K562 (cell line): ENCODE data around the gene KLHL22. TPM values are rescaled to one million over a fixed set of nuclear protein-coding genes. Genes with fewer than 3 reads are reported as not detected.

Experiments used
- FOXJ3 ChIP-seq: sonication (generic); formaldehyde crosslinking; IDR thresholded peaks from 2 replicates; pipeline ENCODE4 v1.4.0; 2020; ENCODE audit warnings: mild to moderate bottlenecking, missing genetic modification reagents
- NUFIP1 ChIP-seq: fragments of 450-650 bp; IDR thresholded peaks from 2 replicates; pipeline ENCODE4 v1.6.1; 2018; ENCODE audit not compliant: partially characterized antibody
- POLR2G ChIP-seq: fragments of 200-400 bp; formaldehyde crosslinking; IDR thresholded peaks from 2 replicates; pipeline ENCODE4 v1.6.1; 2017; ENCODE audit warnings: low read depth, mild to moderate bottlenecking, antibody characterized with exemption, low read length, moderate library complexity
- REST ChIP-seq, 2 experiments: fragments of 450-650 bp; formaldehyde crosslinking in 1 of 2; IDR thresholded peaks; 2 replicates each; pipeline versions ENCODE4 v1.4.0 to v1.6.1; 2014 to 2020; ENCODE audit warnings: mild to moderate bottlenecking in 2 of 2, borderline replicate concordance in 1 of 2, low read depth in 1 of 2
- WHSC1 ChIP-seq: IDR thresholded peaks from one replicate; pipeline ENCODE4 v1.6.1; 2012; ENCODE audit warnings: low read length, control low read depth, inconsistent platforms
- YY1 ChIP-seq, 3 experiments: IDR thresholded peaks; 2 replicates each; pipeline ENCODE4 v1.6.1; 2011; ENCODE audit warnings: low read length in 2 of 3, mild to moderate bottlenecking in 2 of 3, moderate library complexity in 2 of 3, borderline replicate concordance in 1 of 3, control low read depth in 1 of 3, low read depth in 1 of 3; ENCODE audit not compliant: insufficient read depth in 3 of 3, insufficient replicate concordance in 2 of 3, control insufficient read depth in 1 of 3, insufficient read length in 1 of 3; ENCODE audit errors: extremely low read depth in 1 of 3
- ZBTB40 ChIP-seq, 2 experiments: fragments of 450-650 bp in 1 of 2; sonication (generic) in 1 of 2; formaldehyde crosslinking in 1 of 2; IDR thresholded peaks; 2 replicates each; pipeline versions ENCODE4 v1.7.1 to v1.9.0; 2016 to 2022; ENCODE audit warnings: inconsistent platforms in 1 of 2, mild to moderate bottlenecking in 1 of 2, missing genetic modification reagents in 1 of 2
- polyA plus RNA-seq, 8 experiments: library from polyadenylated mRNA; depleted of rRNA in 4 of 8; stranded (reverse) in 5 of 8; unstranded in 3 of 8; fragments of >200 nt; fragmentation: Nextera tagmentation in 2 of 8; fragmentation: Illumina TruSeq in 1 of 8; extraction: Ambion mirVana in 2 of 8; extraction: Trizol in 1 of 8; gene quantifications; 2 replicates each; pipeline versions ENCODE4 v1.2.1 to v1.2.3, GENCODE V29; 2011 to 2014; ENCODE audit warnings: inconsistent platforms in 1 of 8, missing spikeins in 1 of 8
- total RNA-seq, 7 experiments: library from RNA; depleted of rRNA in 6 of 7; stranded (reverse); fragments of >200 nt in 6 of 7; fragmentation: Illumina TruSeq in 2 of 7; extraction: Trizol in 2 of 7; gene quantifications; 2 replicates each; pipeline versions ENCODE4 v1.2.1 to v1.2.3, GENCODE V29; 2011 to 2021; ENCODE audit warnings: low replicate concordance in 1 of 7

The KLHL22 gene
- total and polyA plus RNA-seq, 9 of the 15 experiments (the other 6 are each of a cell fraction or from before 2014, with no cell fraction given): 1.3 to 25.6 (median 15.2) TPM

GRCh38 chr22:20464096-20464614 lies 31.4 kb downstream of the KLHL22 start (continued):
- TF ChIP-seq ZBTB40 (IDR thresholded peaks at IDR 0.05) (no peak), ZBTB40 (CRISPR knock-in tag; IDR thresholded peaks at IDR 0.05) (peak; percentile 17; the same call in 1 of the 2 replicates), POLR2G (0 out of 2 replicates have a peak, but pooled peaks have one; percentile 24), NUFIP1 (no peak), REST (IDR thresholded peaks at IDR 0.05; ENCODE audit: borderline replicate concordance) (no peak), REST (CRISPR knock-in tag; IDR thresholded peaks at IDR 0.05; ENCODE audit: low read depth) (no peak), YY1 (IDR thresholded peaks at IDR 0.05; ENCODE audit: borderline replicate concordance in 1 of 3, control insufficient read depth in 1 of 3, extremely low read depth in 1 of 3, insufficient read depth in 3 of 3, insufficient read length in 1 of 3, insufficient replicate concordance in 2 of 3, low read depth in 1 of 3, low read length in 2 of 3) (peak in 1 of 3 experiments; percentile 32), WHSC1 (no peak), FOXJ3 (CRISPR knock-in tag) (peak; percentile 54; the same call in 1 of the 2 replicates)
